ENCODE data around the gene RPL37. TPM values are rescaled to one million over a fixed set of nuclear protein-coding genes. Genes with fewer than 3 reads are reported as not detected.
"Not testable (repeated sequence)": the region's sequence is repeated elsewhere in the genome, so short reads cannot be mapped to it uniquely, and the experiment has no call there.

RPL37 gene
- total and polyA plus RNA-seq, 2 donors (not counting 3 experiments of a cell fraction or from before 2014, with no cell fraction given), result 259 to 1,348 TPM

- H3K4me3 ChIP-seq (replicated peaks in 1 of 3; ENCODE audit: insufficient read depth in 1 of 3, low read depth in 1 of 3, low read length in 3 of 3); dilution Hi-C loops (cut with MboI; ENCODE audit: extremely low pct_ligation_motif_present, low sequenced_read_pairs); H2AFZ ChIP-seq (ENCODE audit: low read depth, low read length); H3K9ac ChIP-seq (replicated peaks; ENCODE audit: extremely low read depth, insufficient read depth, low read length); H3K27ac ChIP-seq (ENCODE audit: insufficient read depth, low read depth, low read length); CTCF ChIA-PET; H3K4me2 ChIP-seq (ENCODE audit: insufficient read depth, low read length); H3K36me3 ChIP-seq (ENCODE audit: control insufficient read depth in 2 of 2, extremely low read depth in 1 of 2, insufficient read depth in 2 of 2, low read length in 2 of 2); POLR2A ChIA-PET; DNase-seq (ENCODE audit: low read depth, low spot score); BruUV-seq (replicated peaks); H3K27me3 ChIP-seq (ENCODE audit: control insufficient read depth in 2 of 2, insufficient read depth in 2 of 2, low read length in 2 of 2); FAIRE-seq; H3K9me1 ChIP-seq (replicated peaks; ENCODE audit: control insufficient read depth, extremely low read depth, insufficient read depth, low read length); H3K9me3 ChIP-seq (replicated peaks; ENCODE audit: control insufficient read depth, insufficient read depth, low read length); intact Hi-C loops (cut with micrococcal nuclease): not testable (repeated sequence)
- peaks cover 11% of the 10 kb centered on the region for H4K20me1 ChIP-seq (replicated peaks; ENCODE audit: control insufficient read depth, extremely low read depth, insufficient read depth, low read length)
- peaks cover 82% of the 10 kb centered on the region for H3K79me2 ChIP-seq (ENCODE audit: control insufficient read depth, insufficient read depth, low read length)
- peaks cover 19% of the 10 kb centered on the region for H3K4me1 ChIP-seq (ENCODE audit: control insufficient read depth, extremely low read depth, insufficient read depth, low read length)
Measured at GRCh38 chr5:40794340-40794739, 40.7 kb downstream of the RPL37 start.

GRCh38 chr5:40792691-40793090, 42.3 kb downstream of the RPL37 start:
- H3K27me3 ChIP-seq (ENCODE audit: control insufficient read depth in 2 of 2, insufficient read depth in 2 of 2, low read length in 2 of 2); DNase-seq (ENCODE audit: low read depth, low spot score); dilution Hi-C loops (cut with MboI; ENCODE audit: extremely low pct_ligation_motif_present, low sequenced_read_pairs); H3K36me3 ChIP-seq (ENCODE audit: control insufficient read depth in 2 of 2, extremely low read depth in 1 of 2, insufficient read depth in 2 of 2, low read length in 2 of 2); FAIRE-seq; H3K4me2 ChIP-seq (ENCODE audit: insufficient read depth, low read length); H3K9me3 ChIP-seq (replicated peaks; ENCODE audit: control insufficient read depth, insufficient read depth, low read length); CTCF ChIA-PET; POLR2A ChIA-PET; H3K9ac ChIP-seq (replicated peaks; ENCODE audit: extremely low read depth, insufficient read depth, low read length); H3K27ac ChIP-seq (ENCODE audit: insufficient read depth, low read depth, low read length); intact Hi-C loops (cut with micrococcal nuclease); H3K9me1 ChIP-seq (replicated peaks; ENCODE audit: control insufficient read depth, extremely low read depth, insufficient read depth, low read length); H2AFZ ChIP-seq (ENCODE audit: low read depth, low read length); H3K4me3 ChIP-seq (replicated peaks in 1 of 3; ENCODE audit: insufficient read depth in 1 of 3, low read depth in 1 of 3, low read length in 3 of 3); BruUV-seq (replicated peaks): not testable (repeated sequence)
- Histone ChIP-seq H3K4me1 (ENCODE audit: control insufficient read depth, extremely low read depth, insufficient read depth, low read length) (peaks cover 12% of the 10 kb centered on the region), H4K20me1 (replicated peaks; ENCODE audit: control insufficient read depth, extremely low read depth, insufficient read depth, low read length) (peaks cover 15% of the 10 kb centered on the region), H3K79me2 (ENCODE audit: control insufficient read depth, insufficient read depth, low read length) (peaks cover 99% of the 10 kb centered on the region)

- Histone ChIP-seq H3K27me3 (ENCODE audit: control insufficient read depth in 2 of 2, insufficient read depth in 2 of 2, low read length in 2 of 2) (no peaks in the 10 kb centered on the region), H3K9ac (replicated peaks; ENCODE audit: extremely low read depth, insufficient read depth, low read length) (no peak overlapping the region), H3K4me1 (ENCODE audit: control insufficient read depth, extremely low read depth, insufficient read depth, low read length) (peaks cover 12% of the 10 kb centered on the region), H3K4me3 (replicated peaks in 1 of 3; ENCODE audit: insufficient read depth in 1 of 3, low read depth in 1 of 3, low read length in 3 of 3) (no peak overlapping the region), H3K9me3 (replicated peaks; ENCODE audit: control insufficient read depth, insufficient read depth, low read length) (no peaks in the 10 kb centered on the region), H2AFZ (ENCODE audit: low read depth, low read length) (no peak overlapping the region), H3K9me1 (replicated peaks; ENCODE audit: control insufficient read depth, extremely low read depth, insufficient read depth, low read length) (no peaks in the 10 kb centered on the region), H3K36me3 (ENCODE audit: control insufficient read depth in 2 of 2, extremely low read depth in 1 of 2, insufficient read depth in 2 of 2, low read length in 2 of 2) (no peaks in the 10 kb centered on the region), H3K79me2 (ENCODE audit: control insufficient read depth, insufficient read depth, low read length) (peaks cover 100% of the 10 kb centered on the region), H3K4me2 (ENCODE audit: insufficient read depth, low read length) (peak overlapping the region; percentile 8), H3K27ac (ENCODE audit: insufficient read depth, low read depth, low read length) (no peak overlapping the region), H4K20me1 (replicated peaks; ENCODE audit: control insufficient read depth, extremely low read depth, insufficient read depth, low read length) (peaks cover 19% of the 10 kb centered on the region)
- no TSS peak for BruUV-seq (replicated peaks)
- CTCF ChIA-PET, result interaction anchor here (1.0 kb wide), 1 partner anchor 17 kb away, joined by 3 read pairs; no protein-coding TSS in a partner anchor
- POLR2A ChIA-PET, result no interaction called here
- no peak for DNase-seq (ENCODE audit: low read depth, low spot score)
- intact Hi-C loops (cut with micrococcal nuclease) (no loop called here), dilution Hi-C loops (cut with MboI; ENCODE audit: extremely low pct_ligation_motif_present, low sequenced_read_pairs) (no loop called here)
- FAIRE-seq, result no peak
- TF ChIP-seq GATA2 (IDR thresholded peaks at IDR 0.05; ENCODE audit: insufficient read depth, insufficient read length, low read depth, low read length) (no peak), CTCF (IDR thresholded peaks at IDR 0.05; ENCODE audit: extremely low read depth in 1 of 2, insufficient read depth in 1 of 2, low read depth in 1 of 2, low read length in 2 of 2) (no peak), JUN (IDR thresholded peaks at IDR 0.05; ENCODE audit: borderline replicate concordance, insufficient read depth, insufficient read length, low read depth) (no peak), POLR2A (IDR thresholded peaks at IDR 0.05; ENCODE audit: low read depth, low read length) (no peak), POLR2AphosphoS5 (IDR thresholded peaks at IDR 0.05; ENCODE audit: insufficient read depth, low read depth, low read length) (no peak), FOS (IDR thresholded peaks at IDR 0.05; ENCODE audit: borderline replicate concordance, insufficient read depth, low read length) (no peak), MAX (IDR thresholded peaks at IDR 0.05; ENCODE audit: insufficient read depth, insufficient read length) (no peak), EZH2 (IDR thresholded peaks at IDR 0.05; ENCODE audit: borderline replicate concordance, low read depth, low read length, severe bottlenecking) (no peak), MYC (IDR thresholded peaks at IDR 0.05; ENCODE audit: low read depth, low read length) (no peak)
Measured at GRCh38 chr5:40791715-40792139, 43.3 kb downstream of the RPL37 start.
